Epithelial cell of prostate (primary cell): ENCODE data around the gene RNF149.
A peak's percentile ranks its signal among the peaks of the same experiment; 100 is the strongest.
"Not testable (repeated sequence)": the region's sequence is repeated elsewhere in the genome, so short reads cannot be mapped to it uniquely, and the experiment has no call there.

Source experiments
- DNase-seq: peaks from one replicate; pipeline ENCODE4 v3.0.0-alpha.2; 2011; ENCODE audit warnings: low read depth, low spot score
- H3K27ac ChIP-seq: fragments of 450-650 bp; 2 replicates; pipeline ENCODE4 v1.5.1; 2017; ENCODE audit warnings: mild to moderate bottlenecking

Gene RNF149

DNA sequence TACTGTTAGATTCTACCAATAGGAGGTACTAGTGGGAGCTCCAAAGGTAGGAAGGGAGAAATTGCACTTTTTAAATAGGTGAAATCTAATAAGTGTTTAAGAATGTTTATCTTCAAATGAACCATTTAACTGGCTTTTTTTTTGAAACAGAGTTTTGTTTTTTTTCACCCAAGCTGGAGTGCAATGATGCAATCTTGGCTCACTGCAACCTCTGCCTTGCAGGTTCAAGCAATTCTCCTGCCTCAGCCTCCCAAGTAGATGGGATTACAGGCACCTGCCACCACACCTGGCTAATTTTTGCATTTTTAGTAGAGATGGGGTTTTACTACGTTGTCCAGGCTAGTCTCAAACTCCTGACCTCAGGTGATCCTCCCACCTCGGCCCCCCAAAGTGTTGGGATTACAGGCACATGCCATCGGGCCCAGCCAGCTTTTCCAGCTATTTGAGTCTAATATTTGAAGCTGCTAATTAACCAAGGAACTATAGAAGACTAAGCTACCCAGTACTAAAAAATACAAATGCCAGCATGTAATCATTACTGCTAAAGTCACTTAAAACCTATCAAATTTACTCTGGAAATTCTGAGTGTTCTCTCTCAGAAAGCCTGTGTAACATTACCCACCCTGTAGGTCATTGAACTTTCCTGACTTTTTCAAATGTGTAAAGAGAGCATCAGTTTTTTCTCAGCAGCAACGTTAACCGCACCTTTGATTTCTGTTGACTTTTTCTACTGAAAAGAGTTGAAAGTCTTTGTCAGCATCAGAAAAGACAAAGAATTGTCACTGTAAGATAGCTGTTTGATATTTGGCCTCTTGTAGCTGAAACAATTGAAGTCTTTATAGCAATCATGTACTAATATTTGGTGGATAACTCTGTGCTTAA is 24.6 kb upstream of the RNF149 start:
- no peak overlapping the region for H3K27ac ChIP-seq
- DNase-seq: no peak

DNA sequence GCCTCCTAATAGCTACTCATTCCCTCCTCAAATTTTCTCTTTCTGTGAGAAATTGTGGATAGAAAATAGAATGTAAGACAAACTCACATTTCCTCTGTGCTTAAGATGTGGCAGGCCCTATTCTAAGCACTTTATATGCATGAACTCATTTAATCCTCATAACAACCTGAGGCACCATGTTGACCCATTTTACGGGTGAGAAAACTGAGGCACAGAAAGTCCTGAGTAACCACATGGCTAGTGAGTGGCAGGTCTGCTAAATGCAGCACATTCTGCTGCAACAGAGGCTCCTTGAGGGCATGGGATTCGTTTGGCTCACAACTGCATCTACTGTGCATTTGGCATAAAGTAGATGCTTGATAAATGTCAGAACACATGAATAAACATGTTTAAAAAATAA is 22.7 kb upstream of the RNF149 start:
- H3K27ac ChIP-seq: peak overlapping the region; percentile 99
- no peak for DNase-seq

DNA sequence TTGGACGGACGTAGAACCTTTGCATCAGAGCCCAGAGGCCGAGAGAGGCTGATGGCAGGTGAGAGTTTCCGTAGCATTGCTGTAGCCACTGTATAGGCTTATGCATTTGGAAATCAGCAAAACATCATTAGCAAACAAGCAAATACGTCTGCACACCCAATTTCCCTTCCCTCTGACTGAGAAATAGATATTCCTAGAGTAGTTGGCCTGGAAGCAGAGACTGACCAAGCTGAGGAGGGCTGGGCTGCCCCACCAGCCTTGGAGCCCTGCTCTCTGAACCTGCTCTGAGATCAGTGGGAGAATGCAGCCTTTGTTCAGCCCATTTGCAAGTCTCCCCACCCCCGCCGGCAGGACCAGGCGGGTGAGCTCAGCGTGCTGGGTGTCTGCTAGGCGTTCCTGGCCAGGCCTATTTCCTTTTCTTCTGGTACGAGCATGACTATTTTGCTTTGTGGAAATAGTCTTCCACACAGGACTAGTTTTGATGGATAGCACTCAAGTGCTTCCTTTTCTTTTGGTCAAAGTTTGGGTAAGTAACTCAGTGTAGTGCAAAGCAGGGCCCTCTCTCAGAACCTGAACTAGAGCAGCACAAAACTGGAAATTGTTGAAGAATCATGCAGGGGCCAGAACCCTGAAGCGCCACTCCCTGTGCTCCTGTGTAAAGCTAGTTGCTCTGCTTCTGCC is 21.9 kb upstream of the RNF149 start:
- H3K27ac ChIP-seq: peak overlapping the region; percentile 99
- DNase-seq: no peak

DNA sequence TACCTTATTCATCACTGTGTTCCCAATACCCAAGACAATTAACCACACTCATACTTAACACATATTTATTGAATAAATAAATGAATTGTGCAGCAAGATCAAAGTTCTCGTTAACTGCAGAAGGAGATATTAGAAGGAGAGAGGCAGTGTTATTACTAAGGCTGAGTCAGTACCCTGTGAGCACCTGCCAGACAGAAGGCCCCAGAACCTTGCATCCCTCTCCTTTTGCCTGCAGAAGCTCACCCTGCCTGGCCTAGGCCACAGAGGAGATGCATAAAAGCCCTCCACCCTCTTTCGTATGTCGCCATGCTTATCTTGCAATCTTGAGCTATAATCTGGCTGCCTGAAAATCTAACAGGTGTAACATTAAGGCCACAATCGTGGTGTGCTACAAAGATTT is 20.5 kb upstream of the RNF149 start:
- no peak for DNase-seq
- peak overlapping the region; percentile 99 for H3K27ac ChIP-seq

DNA sequence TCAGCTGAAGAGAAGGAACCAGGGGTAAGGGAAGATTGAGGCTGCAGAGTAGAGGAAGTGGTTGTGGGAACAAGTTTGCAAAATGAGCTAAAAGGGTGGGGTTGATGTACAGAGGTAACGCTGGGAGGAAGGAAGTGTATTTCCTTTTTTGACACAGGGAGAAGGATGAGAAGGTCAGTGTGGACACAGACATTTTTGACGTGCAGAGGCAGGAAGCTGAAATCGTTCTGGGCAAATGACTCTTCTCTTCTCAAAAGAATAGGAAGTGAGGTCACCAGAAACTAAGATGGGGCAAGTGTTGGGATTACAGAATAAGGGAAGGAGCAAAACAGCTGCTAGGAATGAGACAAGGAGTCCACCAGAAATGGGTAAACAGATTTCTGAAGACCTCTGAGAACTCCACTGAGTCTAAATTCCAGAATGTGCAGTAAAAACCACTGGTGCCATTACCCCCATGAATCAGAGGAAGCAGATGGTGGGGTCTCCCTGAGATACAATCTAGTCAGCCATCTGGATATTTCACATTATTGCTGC is 20.0 kb upstream of the RNF149 start:
- H3K27ac ChIP-seq: peak overlapping the region; percentile 99
- DNase-seq: peak; percentile 80

DNA sequence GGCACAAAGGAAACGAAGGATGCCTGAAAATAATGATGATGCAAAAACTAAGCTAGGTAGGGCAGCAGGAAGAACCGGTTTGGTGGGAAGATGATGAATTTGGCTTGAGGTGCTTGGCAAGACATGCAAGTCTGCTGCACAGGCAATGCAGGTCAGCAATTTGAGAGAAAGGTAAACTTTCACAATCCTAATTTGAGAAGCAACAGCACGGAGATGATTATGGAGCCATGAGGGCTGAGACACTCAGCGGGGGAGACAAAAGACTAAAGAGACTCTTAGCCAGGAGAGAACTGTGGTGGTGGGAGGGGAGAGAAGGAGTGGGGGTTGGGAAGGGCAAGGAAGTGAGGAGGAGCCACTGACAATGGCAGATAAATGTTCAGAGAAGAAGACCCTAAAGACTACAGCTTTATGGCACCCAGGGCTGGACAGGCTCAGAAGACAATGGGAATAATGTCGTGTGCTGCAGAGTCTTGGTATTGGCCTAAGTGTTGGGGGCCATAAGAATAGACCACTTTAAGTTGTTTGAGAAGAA is 19.4 kb upstream of the RNF149 start:
- peak; percentile 98 for DNase-seq
- H3K27ac ChIP-seq: peak overlapping the region; percentile 99

DNA sequence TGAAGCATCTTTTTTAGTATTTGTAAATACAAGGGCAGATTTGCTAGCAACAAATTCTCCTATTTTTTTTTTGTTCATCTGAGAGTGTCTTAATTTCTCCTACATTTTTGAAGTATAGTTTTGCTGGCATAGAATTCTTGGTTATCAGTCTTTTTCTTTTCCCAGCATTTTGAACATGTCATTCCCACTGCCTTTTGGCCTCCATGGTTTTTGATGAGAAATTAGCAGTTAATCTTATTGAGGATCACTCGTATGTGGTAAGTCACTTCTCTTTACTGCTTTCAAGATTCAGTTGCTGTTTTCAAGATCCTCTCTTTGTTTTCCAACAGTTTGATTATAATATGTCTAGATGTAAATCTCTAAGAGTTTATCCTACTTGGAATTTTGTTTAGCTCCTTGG is 16.9 kb upstream of the RNF149 start:
- no peak for DNase-seq
- H3K27ac ChIP-seq: no peak overlapping the region

DNA sequence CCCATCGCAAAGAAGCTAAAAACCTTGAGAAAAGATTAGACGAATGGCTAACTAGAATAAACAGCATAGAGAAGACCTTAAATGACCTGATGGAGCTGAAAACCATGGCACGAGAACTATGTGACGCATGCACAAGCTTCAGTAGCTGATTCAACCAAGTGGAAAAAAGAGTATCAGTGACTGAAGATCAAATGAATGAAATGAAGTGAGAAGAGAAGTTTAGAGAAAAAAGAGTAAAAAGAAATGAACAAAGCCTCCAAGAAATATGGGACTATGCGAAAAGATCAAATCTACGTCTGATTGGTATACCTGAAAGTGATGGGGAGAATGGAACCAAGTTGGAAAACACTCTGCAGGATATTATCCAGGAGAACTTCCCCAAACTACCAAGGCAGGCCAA is 8.1 kb upstream of the RNF149 start:
- DNase-seq, H3K27ac ChIP-seq: not testable (repeated sequence)

DNA sequence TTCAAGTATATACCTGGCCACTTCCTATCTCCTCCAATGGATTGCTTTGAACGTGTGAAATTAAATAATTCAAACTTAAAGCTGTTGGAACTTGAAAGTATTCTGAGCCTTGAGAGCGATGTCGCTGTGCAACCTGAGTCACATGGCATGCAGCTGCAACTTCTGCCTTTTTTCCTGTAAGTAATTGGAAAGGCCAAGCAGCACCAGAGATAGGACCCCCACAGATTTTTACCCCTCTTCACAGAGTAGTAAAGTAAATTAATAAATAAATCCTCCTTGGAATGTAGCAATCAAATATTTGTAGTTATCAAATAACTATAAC is 3.2 kb upstream of the RNF149 start:
- H3K27ac ChIP-seq: no peak overlapping the region
- DNase-seq: no peak

DNA sequence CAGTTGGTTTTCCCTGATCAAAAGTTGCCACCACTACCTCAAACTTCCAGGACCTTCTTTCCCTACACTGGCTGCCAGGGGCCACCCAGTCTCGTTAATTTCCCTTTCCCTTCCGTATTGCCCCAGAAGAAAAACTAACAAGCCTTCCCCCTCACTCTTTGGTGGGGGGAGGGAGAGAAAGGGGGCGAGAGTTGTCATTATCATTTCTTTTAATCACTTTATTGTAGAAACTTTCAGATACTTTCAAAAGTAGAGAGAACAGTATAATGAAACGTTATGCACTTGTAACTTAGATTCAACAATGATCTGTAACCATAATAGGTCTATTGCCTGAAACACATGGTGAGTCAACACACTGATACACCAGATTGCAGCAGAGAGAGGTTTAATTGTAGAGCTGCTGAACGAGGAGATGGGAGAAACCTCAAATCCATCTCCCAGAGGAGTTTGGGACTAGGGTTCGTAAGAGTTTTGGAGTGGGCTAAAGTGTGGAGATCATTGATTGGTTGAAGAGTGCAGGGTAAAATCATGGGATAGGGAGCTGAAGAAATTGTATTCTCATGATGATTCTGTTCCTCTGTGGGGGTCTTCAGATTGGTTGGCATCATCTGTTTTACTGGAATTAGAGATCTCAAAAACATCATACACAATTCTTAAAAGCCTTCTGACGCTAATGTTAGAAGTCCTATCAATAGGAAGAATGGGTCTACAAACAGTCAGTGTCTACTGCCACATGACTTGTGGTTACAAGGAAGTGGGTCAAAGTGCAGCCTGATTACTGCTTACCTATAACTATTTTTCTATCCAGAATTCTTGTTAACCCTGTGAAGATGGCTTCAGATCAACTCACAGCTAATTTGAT is 2.6 kb upstream of the RNF149 start:
- H3K27ac ChIP-seq: peak overlapping the region; percentile 10
- no peak for DNase-seq

DNA sequence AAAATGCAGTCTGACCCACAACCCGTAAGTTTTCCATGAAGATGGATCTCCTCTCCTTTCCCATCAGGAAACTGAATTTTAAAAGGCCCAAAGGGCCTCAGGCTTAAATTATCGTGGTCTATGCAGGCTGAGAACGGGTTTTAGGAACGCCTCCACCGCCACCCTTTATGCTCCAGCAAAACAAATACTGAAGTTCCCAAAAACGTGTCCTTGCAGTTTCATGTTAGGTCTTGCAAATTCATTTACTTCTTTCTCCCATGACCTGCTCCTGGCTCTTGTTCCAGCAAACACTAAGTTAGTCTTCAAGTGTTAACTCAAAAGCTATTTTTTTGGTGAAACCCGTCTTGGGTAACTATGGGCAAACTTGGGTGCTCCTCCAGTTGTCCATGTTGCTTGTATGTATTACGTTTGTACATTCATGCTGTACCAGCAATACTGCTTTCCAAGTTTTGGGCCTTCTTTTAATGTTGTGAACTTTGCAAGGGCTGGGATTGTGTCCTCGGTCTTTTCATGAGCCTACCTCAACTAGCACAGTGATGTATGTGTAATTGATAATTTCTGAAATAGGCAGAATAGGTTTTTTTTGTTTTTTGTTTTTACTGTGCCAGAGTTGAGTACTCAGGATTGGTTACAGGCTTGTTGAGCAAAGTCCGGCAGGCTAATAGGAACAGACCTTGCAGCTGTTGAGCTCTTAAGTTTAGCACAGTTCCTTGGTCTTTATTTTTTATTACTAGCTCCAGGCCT is 1.8 kb upstream of the RNF149 start:
- peak overlapping the region; percentile 10 for H3K27ac ChIP-seq
- DNase-seq: no peak

DNA sequence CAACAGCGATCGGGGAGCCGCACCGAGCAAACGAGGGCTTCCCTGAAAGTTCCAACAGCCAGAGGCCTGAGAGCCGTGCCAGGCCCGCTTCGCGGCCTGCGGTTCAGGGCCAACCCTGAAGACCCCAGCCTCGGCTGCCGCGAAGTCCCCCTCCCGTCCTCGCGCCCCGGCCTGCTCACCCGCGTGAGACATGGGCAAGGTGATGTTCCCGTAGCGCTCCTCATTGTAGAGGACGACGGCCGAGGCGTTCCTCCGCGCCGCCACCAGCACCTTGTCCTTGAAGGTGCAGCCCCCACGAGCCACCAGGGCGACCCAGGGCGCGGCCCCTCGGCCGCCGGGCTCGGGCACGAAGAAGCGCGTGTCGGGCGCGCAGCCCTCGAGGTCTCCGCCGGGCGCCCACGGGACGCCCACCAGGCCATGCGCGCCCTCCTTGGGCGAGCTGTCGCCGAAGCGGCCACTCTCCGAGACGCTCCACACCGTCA is 510 bp downstream of the RNF149 start:
- peak overlapping the region; percentile 88 for H3K27ac ChIP-seq
- DNase-seq: no peak

DNA sequence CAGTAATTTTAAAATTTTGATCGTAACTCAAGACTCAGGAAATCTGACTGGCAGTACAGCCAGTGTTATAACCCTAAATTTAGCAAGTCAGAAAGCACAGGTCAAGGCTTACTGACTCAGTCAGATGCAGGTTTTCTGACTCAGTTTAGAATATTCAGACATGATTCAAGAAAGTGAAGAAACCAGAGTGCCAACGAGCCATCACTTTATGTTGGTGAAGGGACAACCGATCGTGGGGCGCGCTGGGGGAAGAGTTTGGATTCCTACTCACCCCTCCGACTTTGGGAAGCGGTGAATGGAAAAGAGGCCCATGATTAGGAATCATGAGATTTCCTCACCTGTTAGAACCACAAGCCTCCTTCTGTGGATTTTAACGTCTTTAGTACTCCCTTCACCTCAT is 998 bp downstream of the RNF149 start:
- no peak for DNase-seq
- peak overlapping the region; percentile 88 for H3K27ac ChIP-seq

DNA sequence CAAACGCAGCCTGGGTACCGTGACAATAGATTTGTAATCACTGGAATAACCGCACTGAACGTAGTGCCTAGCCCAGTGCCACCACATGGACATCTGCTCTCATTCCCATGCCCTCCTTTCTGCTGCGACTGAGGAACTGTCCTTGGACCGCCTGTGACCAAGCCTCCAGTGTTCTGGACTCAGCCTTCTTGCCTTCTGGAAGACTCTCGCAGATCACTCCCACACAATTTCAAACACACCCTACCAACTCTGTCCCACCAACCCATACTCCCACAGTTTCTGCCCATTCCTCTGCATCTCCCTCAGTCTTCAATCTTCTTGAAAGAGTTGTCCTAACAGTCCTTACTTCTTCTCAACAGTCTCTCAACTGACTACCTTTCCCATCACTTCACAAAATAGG is 2.1 kb downstream of the RNF149 start:
- peak overlapping the region; percentile 88 for H3K27ac ChIP-seq
- DNase-seq: no peak

DNA sequence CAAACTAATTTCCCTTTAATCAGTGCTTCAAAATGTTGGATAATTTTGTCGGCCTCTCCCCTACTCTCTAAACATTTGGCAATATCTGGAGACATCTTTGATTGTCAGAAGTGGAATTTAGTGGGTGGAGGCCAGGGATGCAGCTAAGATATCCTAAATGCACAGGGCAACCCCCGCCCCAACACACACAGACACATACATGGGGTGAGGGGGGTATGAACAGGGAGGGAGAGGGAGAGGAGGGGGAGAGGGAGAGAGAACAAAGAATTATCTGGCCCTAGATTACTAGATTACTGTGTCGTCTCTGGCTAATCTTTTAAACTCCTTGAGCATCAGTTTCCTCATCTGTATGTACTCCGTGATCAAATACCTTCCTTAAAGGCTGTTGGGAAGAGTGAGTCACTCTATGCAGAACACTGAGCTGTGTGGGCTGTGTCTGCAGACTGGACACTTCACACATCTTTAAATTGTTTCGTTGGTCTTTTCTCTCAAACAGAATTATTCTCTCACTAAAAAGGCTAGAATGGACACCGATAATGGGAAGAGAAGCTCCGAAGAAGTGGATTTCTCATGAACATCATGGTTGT is 2.9 kb downstream of the RNF149 start:
- no peak for DNase-seq
- H3K27ac ChIP-seq: peak overlapping the region; percentile 88

DNA sequence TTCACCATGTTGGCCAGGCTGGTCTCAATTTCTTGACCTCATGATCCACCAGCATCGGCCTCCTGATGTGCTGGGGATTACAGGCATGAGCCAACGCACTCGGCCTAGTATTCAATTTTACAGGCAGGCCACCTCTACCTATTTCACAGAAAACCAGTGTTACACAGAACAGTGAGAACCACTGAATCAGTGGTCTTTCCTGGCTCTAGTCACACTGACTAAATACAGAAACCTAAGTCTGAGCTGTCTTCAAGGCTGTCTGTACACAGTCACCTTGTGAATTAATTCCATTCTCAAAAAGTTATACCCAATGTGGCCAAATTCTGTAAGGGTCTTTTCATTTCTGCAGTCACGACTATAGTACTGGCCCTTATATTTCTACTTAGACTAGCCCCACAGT is 3.5 kb downstream of the RNF149 start:
- DNase-seq: no peak
- H3K27ac ChIP-seq: peak overlapping the region; percentile 88

DNA sequence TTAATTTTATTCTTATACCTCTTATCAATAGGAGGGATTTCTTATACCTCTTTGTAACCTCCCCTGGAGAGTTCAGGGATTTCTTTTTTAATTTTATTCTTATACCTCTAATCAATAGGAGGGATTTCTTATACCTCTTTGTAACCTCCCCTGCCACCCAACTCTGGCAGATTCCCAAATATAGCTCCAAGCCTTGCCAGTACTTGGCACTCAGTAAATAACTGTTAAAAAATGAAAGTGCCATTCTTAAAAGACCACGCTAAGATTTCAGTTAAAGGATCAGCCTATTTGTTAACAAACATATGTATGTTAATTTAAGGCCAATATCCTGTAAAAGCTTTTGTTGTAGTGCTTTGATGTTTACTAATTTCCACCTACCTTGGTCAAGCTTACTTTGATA is 4.8 kb downstream of the RNF149 start:
- H3K27ac ChIP-seq: no peak overlapping the region
- no peak for DNase-seq

DNA sequence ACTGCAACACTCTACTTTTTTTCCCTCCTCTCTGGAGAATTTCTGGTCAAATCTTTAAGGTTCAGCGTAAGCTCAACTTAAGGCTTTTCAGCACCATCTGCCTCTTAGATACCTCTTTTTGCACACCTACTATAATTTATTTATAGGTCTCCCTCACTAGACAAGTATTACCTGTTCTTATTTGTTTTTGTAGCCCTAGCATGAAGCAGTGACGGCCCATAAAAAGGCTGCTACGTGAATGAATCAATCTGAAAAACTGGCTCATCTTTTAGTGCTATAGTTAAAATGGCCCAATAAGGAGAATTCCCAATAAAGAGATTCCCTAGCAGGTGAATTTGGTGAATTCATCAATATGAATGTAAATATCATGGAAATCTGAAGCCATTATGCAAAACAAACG is 6.5 kb downstream of the RNF149 start:
- no peak overlapping the region for H3K27ac ChIP-seq
- no peak for DNase-seq

DNA sequence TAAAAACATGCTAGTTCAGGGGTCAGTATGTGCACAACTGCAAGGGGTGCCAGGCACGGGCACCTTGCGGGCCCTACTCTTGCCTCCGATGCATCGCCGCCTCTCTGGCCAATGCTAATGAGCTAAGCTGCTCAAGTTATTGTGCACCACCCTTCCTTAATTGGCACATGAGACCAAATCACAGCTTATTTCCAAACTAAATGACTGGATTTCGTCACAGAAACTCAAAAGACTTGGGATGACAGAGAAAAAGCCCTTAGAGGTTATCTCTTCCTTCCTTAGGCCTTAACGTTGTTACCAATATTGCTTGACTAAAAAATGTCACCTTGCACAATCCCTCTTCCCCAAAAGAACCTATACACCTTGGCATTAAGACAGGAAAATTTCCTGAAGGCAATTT is 7.7 kb downstream of the RNF149 start:
- no peak for DNase-seq
- H3K27ac ChIP-seq: no peak overlapping the region
